ENCODE measurements around the gene WDR19.

WDR19 gene

DNA sequence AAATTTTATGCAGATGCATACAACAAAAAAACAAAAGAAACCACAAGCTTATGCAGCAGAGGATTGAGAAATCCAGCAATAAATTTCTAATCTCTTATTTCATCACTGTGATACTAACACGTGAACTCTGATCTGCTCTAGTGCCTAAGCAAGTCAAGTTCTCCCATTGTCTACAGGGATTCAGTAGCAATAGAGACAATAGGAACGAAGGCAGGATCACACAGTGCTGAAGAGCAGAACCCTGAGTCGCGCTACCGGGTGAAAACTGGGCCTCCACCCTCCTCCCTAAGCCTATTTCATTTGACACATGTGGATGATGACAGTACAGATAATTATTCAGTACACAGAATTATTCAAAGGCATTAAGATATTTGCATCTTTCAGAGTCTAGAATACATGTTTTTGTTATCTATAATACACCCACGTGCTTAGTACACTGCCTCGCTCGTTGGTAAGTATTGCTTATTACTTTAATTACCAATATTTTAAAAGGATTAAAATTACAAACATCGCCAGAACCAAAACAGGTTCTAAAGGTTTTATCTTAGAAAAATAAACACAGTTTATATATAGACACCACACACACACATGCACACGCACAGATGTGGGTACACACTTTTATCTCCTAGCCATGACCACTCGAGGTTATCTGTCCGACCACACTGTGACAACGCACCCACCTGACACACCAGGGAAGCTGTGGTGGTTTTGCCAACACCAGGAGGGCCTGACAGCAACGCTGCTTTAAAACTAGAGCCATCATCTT, 123.8 kb downstream of the WDR19 start:
- DNase-seq: no peak

DNA sequence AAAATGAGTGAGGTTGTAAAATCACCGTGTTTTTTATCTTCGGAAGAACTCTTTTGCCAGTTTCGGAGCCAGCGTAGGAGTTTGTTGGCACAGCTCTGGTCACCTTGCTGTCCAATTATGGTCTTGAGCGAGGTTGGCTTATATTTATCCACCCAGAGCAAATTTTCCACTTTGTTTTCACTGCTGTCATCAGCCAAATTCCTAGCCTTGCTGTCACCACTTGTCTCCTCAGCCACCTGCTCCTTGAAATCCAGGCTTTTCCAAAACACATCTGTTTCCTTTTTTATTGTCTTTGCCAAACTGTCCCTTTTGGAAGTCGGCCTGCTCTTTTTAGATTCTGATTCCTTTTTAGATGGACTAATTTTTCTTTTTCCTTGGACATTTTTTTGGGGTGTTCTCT, 126.3 kb downstream of the WDR19 start:
- DNase-seq: no peak

DNA sequence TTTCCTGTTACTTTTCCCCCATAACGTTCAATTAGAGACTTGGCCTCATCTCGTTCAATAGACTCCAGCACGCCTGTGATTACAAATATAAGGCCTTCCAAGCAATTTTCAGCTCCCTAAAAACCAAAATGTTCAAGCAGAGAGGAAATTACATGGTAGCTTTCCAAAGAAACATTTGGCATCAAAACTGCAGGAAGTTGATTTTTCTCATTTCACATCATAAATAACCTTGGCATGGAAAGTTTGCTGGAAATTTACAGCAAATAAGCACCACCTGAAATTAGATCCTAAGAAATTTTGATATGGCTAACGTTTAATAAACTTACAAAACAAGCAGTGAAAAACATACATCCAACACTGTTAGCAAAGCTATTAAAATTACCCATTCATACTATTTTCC, 130.5 kb downstream of the WDR19 start:
- DNase-seq: no peak

DNA sequence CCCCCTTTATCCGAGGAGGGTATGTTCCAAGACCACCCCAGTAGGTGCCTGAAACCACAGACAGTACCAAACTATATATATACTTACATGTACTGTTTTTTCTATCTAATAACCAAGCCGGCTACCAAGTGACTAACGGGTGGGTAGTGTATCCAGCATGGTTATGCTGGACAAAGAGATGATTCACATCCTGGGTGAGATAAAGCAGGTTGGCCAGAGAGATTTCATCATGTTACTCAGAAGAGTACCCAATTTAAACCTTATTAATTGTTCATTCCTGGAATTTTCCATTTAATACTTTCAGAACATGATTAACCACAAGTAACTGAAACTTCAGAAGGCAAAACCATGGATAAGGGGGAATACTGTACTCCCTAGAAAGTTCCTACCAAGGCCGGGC, 137.3 kb downstream of the WDR19 start:
- no peak for DNase-seq

DNA sequence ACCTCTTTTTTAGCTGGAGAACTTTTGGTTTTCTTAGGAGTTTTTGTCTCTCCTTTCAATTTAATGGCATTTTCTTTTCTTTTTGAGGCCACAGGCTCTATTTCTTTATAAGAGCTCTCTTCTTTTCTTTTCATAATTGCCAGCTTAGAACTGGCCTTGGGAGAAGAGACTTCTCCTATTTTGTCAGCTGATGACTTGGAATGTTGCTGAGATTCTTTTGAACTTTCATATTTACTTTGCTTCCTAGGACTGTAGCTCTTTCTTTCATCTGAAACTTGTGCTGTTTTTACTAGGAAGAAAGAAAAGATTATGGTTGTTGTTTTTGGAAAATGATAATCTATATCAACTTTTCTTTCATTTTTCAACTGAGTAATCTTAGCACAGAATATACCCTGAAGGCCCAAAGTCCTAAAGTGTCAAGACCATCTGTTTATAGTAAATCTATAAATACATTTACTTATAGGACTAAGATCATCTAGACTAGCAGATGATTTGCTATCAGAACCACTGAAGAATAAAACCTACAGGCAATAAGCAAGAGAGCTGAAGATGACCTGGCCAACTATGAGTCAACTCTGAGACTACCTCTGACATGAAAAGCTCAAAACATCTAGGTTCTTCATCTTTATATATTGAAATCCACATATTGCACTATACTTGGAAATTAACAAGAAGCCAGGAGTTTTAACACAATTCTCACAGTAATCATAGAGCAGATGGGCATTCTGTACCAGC, 138.2 kb downstream of the WDR19 start:
- DNase-seq: no peak

DNA sequence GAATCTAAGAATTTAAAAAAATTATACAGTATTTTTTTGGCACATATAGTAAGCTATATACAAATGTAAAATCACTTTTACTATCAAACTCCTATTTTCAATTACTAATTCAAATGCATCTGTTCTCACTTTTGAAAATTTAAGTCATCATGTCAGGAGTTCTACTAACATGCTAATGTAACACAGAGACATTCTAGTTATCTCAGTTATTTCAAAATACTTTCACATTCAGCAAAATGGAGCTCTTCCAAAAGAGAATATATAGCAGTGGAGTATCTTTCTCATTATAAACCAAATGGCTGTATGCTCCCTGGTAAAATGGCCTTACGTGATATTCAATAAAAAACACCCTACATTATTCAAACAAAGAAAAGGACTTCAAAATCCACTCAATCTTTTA, 141.5 kb downstream of the WDR19 start:
- no peak for DNase-seq

DNA sequence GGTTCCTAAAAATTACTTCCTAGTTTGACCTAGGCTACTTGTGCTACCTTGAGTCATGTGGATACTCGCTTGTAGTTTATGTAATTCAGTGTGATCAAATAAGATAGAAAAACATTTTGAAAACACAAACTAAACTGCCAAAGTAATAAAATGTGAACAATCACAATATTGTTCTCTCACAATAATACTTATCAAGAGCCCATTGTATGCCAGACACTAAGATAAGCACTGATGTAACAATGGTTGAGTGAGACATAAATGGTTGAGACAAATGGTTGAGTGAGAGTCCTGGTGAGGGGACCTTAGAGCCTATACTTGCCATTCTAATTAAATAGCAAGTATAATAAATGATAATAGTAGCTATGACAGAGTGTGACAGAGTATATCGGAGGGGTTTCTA, 142.1 kb downstream of the WDR19 start:
- no peak for DNase-seq

DNA sequence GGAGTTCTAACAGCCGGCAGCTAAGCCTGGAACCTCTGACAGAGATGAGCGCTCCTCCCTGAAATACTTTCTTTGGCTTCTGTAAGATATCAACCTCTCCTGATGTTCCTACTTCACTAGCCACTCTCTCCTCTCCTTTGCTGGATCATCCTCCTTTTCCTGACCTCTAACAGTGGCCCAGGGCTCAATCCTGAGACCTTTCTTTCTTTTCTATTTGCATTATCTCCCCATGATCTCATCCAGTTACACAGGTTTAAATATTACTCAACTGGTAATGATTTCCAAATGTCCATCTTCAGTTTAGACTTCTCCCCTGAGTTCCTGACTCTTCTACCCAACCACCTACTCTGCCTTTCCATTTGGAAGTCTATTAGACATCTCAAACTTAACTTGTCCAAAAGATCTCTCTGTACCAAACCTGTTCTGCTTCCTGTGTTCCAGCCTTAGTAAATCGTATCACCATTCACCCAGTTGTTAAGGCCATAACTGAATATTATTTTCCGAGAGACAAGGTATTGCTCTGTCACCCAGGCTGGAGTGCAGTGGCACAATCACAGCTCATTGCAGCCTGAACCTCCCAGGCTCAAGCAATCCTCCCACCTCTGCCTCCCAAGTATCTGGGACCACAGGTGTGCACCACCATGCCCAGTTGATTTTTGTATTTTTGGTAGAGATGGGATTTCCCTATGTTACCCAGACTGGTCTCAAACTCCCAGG, 142.7 kb downstream of the WDR19 start:
- DNase-seq: no peak

DNA sequence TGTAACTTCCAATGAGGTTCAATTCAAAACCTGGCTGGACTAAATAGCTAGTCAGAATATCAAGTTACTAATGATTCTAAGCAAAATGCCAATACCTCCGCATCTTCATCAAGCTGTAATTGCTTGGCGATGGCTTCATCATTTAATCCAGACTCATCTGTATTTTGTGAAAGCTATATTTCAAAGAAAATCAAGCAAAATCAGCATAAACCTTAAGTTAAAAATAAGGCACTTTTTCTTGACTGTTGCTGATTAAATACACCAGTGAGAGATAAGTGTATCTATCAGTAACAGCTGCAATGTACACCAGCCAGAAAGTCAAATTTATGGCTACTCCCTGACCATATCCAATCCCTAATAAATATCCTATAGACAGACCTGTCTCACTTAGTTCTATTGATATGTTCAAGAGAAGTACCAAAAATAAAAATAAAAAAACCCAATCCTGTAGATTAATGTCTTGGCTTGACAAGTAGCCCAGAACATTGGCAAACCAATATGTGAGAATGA, 144.2 kb downstream of the WDR19 start:
- DNase-seq: no peak

DNA sequence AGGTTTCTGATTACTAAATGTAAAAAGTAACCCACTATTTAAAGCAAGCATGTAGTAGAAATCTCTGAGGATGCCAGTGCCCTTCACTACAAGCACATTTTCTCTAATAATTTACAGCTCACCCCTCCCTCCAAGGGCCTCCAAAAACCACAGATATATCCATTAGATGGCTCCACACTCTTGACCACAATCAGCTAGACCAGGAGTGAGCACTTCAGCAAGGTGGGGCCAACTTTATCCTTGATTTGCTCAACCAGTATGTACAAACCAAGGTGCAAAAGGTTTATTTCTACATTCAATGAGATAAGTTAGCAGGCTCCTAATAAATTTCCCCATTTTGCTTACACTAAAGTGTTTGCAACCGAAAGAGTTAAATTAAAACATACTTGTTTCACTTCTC, 148.0 kb downstream of the WDR19 start:
- no peak for DNase-seq

DNA sequence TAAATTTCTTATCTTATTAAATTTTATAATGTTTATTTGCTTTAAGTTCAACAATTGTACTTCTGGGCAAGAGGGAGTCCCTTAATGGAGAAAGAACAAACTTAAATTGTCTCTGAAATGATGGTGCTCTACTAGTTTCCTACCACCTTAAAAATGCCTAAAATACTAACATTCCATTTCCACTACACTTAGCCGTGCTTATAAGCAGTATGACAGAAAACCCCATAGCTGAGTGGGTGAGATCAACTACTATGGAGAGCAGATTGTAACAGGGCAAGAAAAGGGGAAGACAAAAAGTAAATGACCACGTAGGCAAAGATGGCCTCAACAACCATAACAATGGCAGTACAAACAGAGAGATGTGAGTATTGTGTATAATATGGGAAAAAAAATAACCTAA, 148.9 kb downstream of the WDR19 start:
- DNase-seq: no peak
